Astrocyte (in vitro differentiated cells and primary cell): ENCODE measurements around the gene ABHD16B. TPM values are rescaled to one million over a fixed set of nuclear protein-coding genes. Genes with fewer than 3 reads are reported as not detected.

Source experiments
- DNase-seq: peaks from one replicate; pipeline ENCODE4 v3.0.0-alpha.2; 2010; ENCODE audit warnings: low read depth
- FAIRE-seq: peaks from 2 replicates; lab custom pipeline; 2011; peaks lifted over from hg19 to GRCh38; lab: Jason Lieb, UNC
- H2AFZ ChIP-seq: 2 replicates; pipeline ENCODE4 v1.6.0; 2012; ENCODE audit warnings: low read depth, low read length, inconsistent platforms
- H3K27ac ChIP-seq: 2 replicates; pipeline ENCODE4 v1.5.1; 2011; ENCODE audit warnings: low read depth, low read length, inconsistent platforms
- H3K27me3 ChIP-seq: 2 replicates; pipeline ENCODE4 v1.6.0; 2011; ENCODE audit warnings: low read length, inconsistent platforms; ENCODE audit not compliant: insufficient read depth
- H3K36me3 ChIP-seq: 2 replicates; pipeline ENCODE4 v1.5.1; 2011; ENCODE audit warnings: low read length, inconsistent platforms; ENCODE audit not compliant: insufficient read depth
- H3K4me1 ChIP-seq: 2 replicates; pipeline ENCODE4 v1.5.1; 2011; ENCODE audit warnings: low read length, inconsistent platforms; ENCODE audit not compliant: insufficient read depth
- H3K4me2 ChIP-seq: 2 replicates; pipeline ENCODE4 v1.6.0; 2012; ENCODE audit warnings: low read length, inconsistent platforms
- H3K4me3 ChIP-seq: 2 replicates; pipeline ENCODE4 v1.5.1; 2011; ENCODE audit warnings: low read depth, mild to moderate bottlenecking, low read length, inconsistent platforms; ENCODE audit not compliant: insufficient read depth
- H3K79me2 ChIP-seq: 2 replicates; pipeline ENCODE4 v1.6.0; 2012; ENCODE audit warnings: mild to moderate bottlenecking, low read length, inconsistent platforms; ENCODE audit not compliant: insufficient read depth
- H3K9ac ChIP-seq: 2 replicates; pipeline ENCODE4 v1.6.0; 2012; ENCODE audit warnings: mild to moderate bottlenecking, low read length, inconsistent platforms
- H3K9me3 ChIP-seq: 2 replicates; pipeline ENCODE4 v1.5.1; 2012; ENCODE audit warnings: low read depth, mild to moderate bottlenecking, low read length, inconsistent platforms; ENCODE audit not compliant: insufficient read depth
- H4K20me1 ChIP-seq: 2 replicates; pipeline ENCODE4 v1.6.0; 2012; ENCODE audit warnings: low read length, inconsistent platforms; ENCODE audit not compliant: insufficient read depth
- H3K27ac Mint-ChIP-seq: one replicate; pipeline ENCODE4 v1.8.0; 2021; ENCODE audit warnings: mild to moderate bottlenecking, mixed read lengths; ENCODE audit not compliant: unreplicated experiment
- H3K27me3 Mint-ChIP-seq: one replicate; pipeline ENCODE4 v1.8.0; 2021; ENCODE audit warnings: low read depth, mixed read lengths; ENCODE audit not compliant: unreplicated experiment
- H3K36me3 Mint-ChIP-seq: one replicate; pipeline ENCODE4 v1.8.0; 2021; ENCODE audit warnings: low read depth, mixed read lengths; ENCODE audit not compliant: unreplicated experiment
- H3K4me1 Mint-ChIP-seq: one replicate; pipeline ENCODE4 v1.8.0; 2021; ENCODE audit warnings: low read depth, mixed read lengths; ENCODE audit not compliant: unreplicated experiment
- H3K4me3 Mint-ChIP-seq: one replicate; pipeline ENCODE4 v1.8.0; 2021; ENCODE audit warnings: mild to moderate bottlenecking, moderate library complexity, mixed read lengths; ENCODE audit not compliant: unreplicated experiment
- H3K9me3 Mint-ChIP-seq: one replicate; pipeline ENCODE4 v1.8.0; 2021; ENCODE audit warnings: mild to moderate bottlenecking, mixed read lengths; ENCODE audit not compliant: unreplicated experiment
- EZH2 ChIP-seq: IDR thresholded peaks from 2 replicates; pipeline ENCODE4 v1.6.1; 2012; ENCODE audit warnings: mild to moderate bottlenecking, low read length, inconsistent platforms; ENCODE audit not compliant: insufficient read depth
- total RNA-seq: library from RNA; stranded (reverse); gene quantifications from 2 replicates; pipeline ENCODE4 v1.2.1, GENCODE V29; 2021
- TF ChIP-seq, protein P1 (sequence below): IDR thresholded peaks from 2 replicates; pipeline ENCODE4 v1.5.1; 2011; ENCODE audit warnings: low read depth, mild to moderate bottlenecking, inconsistent platforms, low read length, moderate library complexity; ENCODE audit not compliant: insufficient read depth

ABHD16B gene
- total RNA-seq, 1 donor from 2014 or later, result not detected

DNA sequence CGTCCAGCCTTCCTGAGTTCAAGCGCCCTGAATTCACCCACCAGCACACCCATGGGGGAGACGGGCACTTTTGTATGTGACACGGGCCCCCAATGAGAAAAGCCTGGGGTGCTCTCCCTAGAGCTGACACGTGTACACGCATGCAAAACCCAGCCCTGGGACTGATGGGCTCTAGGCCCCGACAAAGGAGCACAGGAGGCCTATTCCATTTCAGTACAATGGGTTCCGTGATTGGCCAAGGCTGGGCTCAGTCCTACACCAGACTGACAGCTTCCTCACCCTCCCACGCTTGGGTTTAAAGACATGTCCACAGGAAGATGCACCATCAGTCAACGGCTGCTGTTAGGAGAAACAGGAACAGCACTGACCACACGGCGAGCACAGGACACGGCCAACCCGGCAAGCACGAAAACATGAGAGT, 39.0 kb upstream of the ABHD16B start:
- no peak overlapping the region for H2AFZ ChIP-seq
- TF ChIP-seq EZH2, result no peak
- TF ChIP-seq, protein P1, sequence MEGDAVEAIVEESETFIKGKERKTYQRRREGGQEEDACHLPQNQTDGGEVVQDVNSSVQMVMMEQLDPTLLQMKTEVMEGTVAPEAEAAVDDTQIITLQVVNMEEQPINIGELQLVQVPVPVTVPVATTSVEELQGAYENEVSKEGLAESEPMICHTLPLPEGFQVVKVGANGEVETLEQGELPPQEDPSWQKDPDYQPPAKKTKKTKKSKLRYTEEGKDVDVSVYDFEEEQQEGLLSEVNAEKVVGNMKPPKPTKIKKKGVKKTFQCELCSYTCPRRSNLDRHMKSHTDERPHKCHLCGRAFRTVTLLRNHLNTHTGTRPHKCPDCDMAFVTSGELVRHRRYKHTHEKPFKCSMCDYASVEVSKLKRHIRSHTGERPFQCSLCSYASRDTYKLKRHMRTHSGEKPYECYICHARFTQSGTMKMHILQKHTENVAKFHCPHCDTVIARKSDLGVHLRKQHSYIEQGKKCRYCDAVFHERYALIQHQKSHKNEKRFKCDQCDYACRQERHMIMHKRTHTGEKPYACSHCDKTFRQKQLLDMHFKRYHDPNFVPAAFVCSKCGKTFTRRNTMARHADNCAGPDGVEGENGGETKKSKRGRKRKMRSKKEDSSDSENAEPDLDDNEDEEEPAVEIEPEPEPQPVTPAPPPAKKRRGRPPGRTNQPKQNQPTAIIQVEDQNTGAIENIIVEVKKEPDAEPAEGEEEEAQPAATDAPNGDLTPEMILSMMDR, result no peak
- peaks cover 10% of the 10 kb centered on the region for H3K79me2 ChIP-seq
- H3K4me3 Mint-ChIP-seq, result no peak overlapping the region
- DNase-seq (no peak), FAIRE-seq (no peak)
- H3K36me3 Mint-ChIP-seq, result peaks cover 3% of the 10 kb centered on the region
- no peak overlapping the region for H3K27ac ChIP-seq
- H3K9me3 ChIP-seq, result no peaks in the 10 kb centered on the region
- peaks cover 20% of the 10 kb centered on the region for H3K4me1 Mint-ChIP-seq
- no peak overlapping the region for H3K27ac Mint-ChIP-seq
- no peak overlapping the region for H3K4me2 ChIP-seq
- no peaks in the 10 kb centered on the region for H3K36me3 ChIP-seq
- no peaks in the 10 kb centered on the region for H3K27me3 Mint-ChIP-seq
- no peak overlapping the region for H3K4me3 ChIP-seq
- peaks cover 27% of the 10 kb centered on the region for H4K20me1 ChIP-seq
- H3K4me1 ChIP-seq, result no peaks in the 10 kb centered on the region
- H3K9ac ChIP-seq, result no peak overlapping the region
- H3K9me3 Mint-ChIP-seq, result no peaks in the 10 kb centered on the region
- peaks cover 7% of the 10 kb centered on the region for H3K27me3 ChIP-seq

DNA sequence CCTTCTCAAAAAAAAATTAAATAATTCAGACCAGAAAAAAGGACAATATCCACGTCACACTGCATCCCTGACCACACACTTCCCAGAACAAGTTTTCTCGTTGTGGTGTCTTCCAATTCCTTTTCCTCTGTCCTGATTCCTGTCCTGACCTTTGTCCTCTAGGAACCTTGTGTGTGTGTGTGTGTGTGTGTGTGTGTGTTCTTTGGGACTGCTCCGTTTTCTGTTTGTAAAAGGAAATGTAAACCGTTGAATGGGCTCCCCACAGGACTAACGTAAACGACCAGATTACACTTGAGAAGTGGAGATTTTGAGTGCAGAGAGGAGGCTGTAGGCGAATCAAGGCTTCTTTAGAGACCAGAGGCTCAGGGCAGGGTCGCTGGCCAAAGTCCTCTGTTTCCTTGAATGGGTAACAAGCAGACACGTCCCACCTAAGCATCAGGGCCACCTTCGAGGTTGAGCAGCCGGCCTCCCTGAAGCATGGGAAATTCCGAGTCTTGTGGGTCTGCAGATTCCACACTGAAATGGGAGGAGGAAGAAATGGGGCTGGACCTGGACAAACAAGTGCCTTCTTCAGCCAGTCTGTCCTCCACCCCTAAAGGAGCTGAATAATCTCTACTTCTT, 37.5 kb upstream of the ABHD16B start:
- Histone ChIP-seq H3K9me3 (no peaks in the 10 kb centered on the region), H3K9ac (no peak overlapping the region), H3K4me2 (no peak overlapping the region), H3K27ac (no peak overlapping the region), H3K36me3 (no peaks in the 10 kb centered on the region), H4K20me1 (peaks cover 35% of the 10 kb centered on the region), H2AFZ (no peak overlapping the region), H3K27me3 (peaks cover 7% of the 10 kb centered on the region), H3K79me2 (peaks cover 21% of the 10 kb centered on the region), H3K4me1 (no peaks in the 10 kb centered on the region), H3K4me3 (no peak overlapping the region)
- peaks cover 3% of the 10 kb centered on the region for H3K36me3 Mint-ChIP-seq
- DNase-seq (no peak), FAIRE-seq (no peak)
- no peak overlapping the region for H3K4me3 Mint-ChIP-seq
- no peaks in the 10 kb centered on the region for H3K27me3 Mint-ChIP-seq
- no peaks in the 10 kb centered on the region for H3K9me3 Mint-ChIP-seq
- no peak for TF ChIP-seq EZH2
- TF ChIP-seq, protein P1, result no peak
- H3K27ac Mint-ChIP-seq, result peak overlapping the region; percentile 31
- peaks cover 20% of the 10 kb centered on the region for H3K4me1 Mint-ChIP-seq
